K562 (cell line): ENCODE data around the gene KIF9. TPM values are rescaled to one million over a fixed set of nuclear protein-coding genes. Genes with fewer than 3 reads are reported as not detected.

ENCODE experiments used
- BCL6 ChIP-seq: fragments of 250-450 bp; sonication (Bioruptor Pico); IDR thresholded peaks from 2 replicates; pipeline ENCODE4 v1.4.0; 2020
- EGR1 ChIP-seq: fragments of 450-650 bp; conservative IDR thresholded peaks from 2 replicates; pipeline ENCODE4 v1.6.1; 2017; ENCODE audit warnings: mild to moderate bottlenecking
- HINFP ChIP-seq: fragments of 450-650 bp; conservative IDR thresholded peaks from 2 replicates; pipeline ENCODE4 v1.6.1; 2016; ENCODE audit warnings: missing genetic modification characterization, low read depth, mild to moderate bottlenecking, control low read depth, missing compliant biosample characterization
- MCM3 ChIP-seq: fragments of 450-650 bp; IDR thresholded peaks from 2 replicates; pipeline ENCODE4 v1.6.1; 2016
- NFE2L1 ChIP-seq: fragments of 450-650 bp; IDR thresholded peaks from 2 replicates; pipeline ENCODE4 v1.6.1; 2016; ENCODE audit warnings: missing genetic modification characterization, low read depth, mild to moderate bottlenecking, missing compliant biosample characterization, moderate library complexity, borderline replicate concordance
- RBFOX2 ChIP-seq: fragments of 200-400 bp; formaldehyde crosslinking; IDR thresholded peaks from 2 replicates; pipeline ENCODE4 v1.6.1; 2017; ENCODE audit warnings: low read depth, mild to moderate bottlenecking, low read length, moderate library complexity
- SMARCB1 ChIP-seq: IDR thresholded peaks from 2 replicates; pipeline ENCODE4 v1.6.1; 2011; ENCODE audit warnings: improper control_type of control experiment, low read depth; ENCODE audit not compliant: insufficient read length
- USF1 ChIP-seq: sonication (generic); formaldehyde crosslinking; IDR thresholded peaks from 2 replicates; pipeline ENCODE4 v1.9.0; 2022; ENCODE audit warnings: mild to moderate bottlenecking, missing genetic modification reagents
- ZNF224 ChIP-seq: sonication (generic); formaldehyde crosslinking; IDR thresholded peaks from 2 replicates; pipeline ENCODE4 v1.8.0; 2022; ENCODE audit warnings: mild to moderate bottlenecking, missing genetic modification reagents
- ZNF311 ChIP-seq: fragments of 250-450 bp; sonication (Bioruptor Pico); IDR thresholded peaks from 2 replicates; pipeline ENCODE4 v1.4.0; 2020; ENCODE audit warnings: mild to moderate bottlenecking, moderate library complexity
- ZNF586 ChIP-seq: fragments of 450-650 bp; formaldehyde crosslinking; conservative IDR thresholded peaks from 2 replicates; pipeline ENCODE4 v1.4.0; 2020; ENCODE audit warnings: mild to moderate bottlenecking, moderate library complexity
- ZNF592 ChIP-seq: fragments of 450-650 bp; IDR thresholded peaks from 2 replicates; pipeline ENCODE4 v1.6.1; 2017; ENCODE audit warnings: antibody characterized with exemption, mild to moderate bottlenecking
- polyA plus RNA-seq, 8 experiments: library from polyadenylated mRNA; depleted of rRNA in 4 of 8; stranded (reverse) in 5 of 8; unstranded in 3 of 8; fragments of >200 nt; fragmentation: Nextera tagmentation in 2 of 8; fragmentation: Illumina TruSeq in 1 of 8; extraction: Ambion mirVana in 2 of 8; extraction: Trizol in 1 of 8; gene quantifications; 2 replicates each; pipeline versions ENCODE4 v1.2.1 to v1.2.3, GENCODE V29; 2011 to 2014; ENCODE audit warnings: inconsistent platforms in 1 of 8, missing spikeins in 1 of 8
- total RNA-seq, 7 experiments: library from RNA; depleted of rRNA in 6 of 7; stranded (reverse); fragments of >200 nt in 6 of 7; fragmentation: Illumina TruSeq in 2 of 7; extraction: Trizol in 2 of 7; gene quantifications; 2 replicates each; pipeline versions ENCODE4 v1.2.1 to v1.2.3, GENCODE V29; 2011 to 2021; ENCODE audit warnings: low replicate concordance in 1 of 7
- TF ChIP-seq, protein P1 (sequence below): fragments of 250-450 bp; sonication (Bioruptor Pico); IDR thresholded peaks from 2 replicates; pipeline ENCODE4 v1.8.0; 2022; ENCODE audit warnings: inconsistent platforms
- TF ChIP-seq, protein P2 (sequence below): IDR thresholded peaks from 2 replicates; pipeline ENCODE4 v1.6.1; 2014; ENCODE audit warnings: antibody characterized with exemption
- TF ChIP-seq, protein P3 (sequence below): fragments of 450-650 bp; conservative IDR thresholded peaks from 2 replicates; pipeline ENCODE4 v1.6.1; 2016; ENCODE audit warnings: missing genetic modification characterization, low read depth, mild to moderate bottlenecking, missing compliant biosample characterization, moderate library complexity

Gene KIF9
- total and polyA plus RNA-seq, 9 of the 15 experiments (the other 6 are each of a cell fraction or from before 2014, with no cell fraction given), result 16.9 to 56.9 (median 25.0) TPM

GRCh38 chr3:47282424-47283192, at the start of gene KIF9, which contains the start of gene KLHL18 (continued):
- TF ChIP-seq HINFP (tag) (no peak), RBFOX2 (peak; percentile 96), ZNF592 (no peak), BCL6 (CRISPR knock-in tag) (no peak), ZNF311 (CRISPR knock-in tag) (no peak), SMARCB1 (no peak), NFE2L1 (tag) (no peak), EGR1 (peak; percentile 29; the same call in 1 of the 2 replicates), ZNF586 (CRISPR knock-in tag) (no peak), ZNF224 (CRISPR knock-in tag) (no peak), MCM3 (no peak), USF1 (peak; percentile 59)
- TF ChIP-seq, protein P1, sequence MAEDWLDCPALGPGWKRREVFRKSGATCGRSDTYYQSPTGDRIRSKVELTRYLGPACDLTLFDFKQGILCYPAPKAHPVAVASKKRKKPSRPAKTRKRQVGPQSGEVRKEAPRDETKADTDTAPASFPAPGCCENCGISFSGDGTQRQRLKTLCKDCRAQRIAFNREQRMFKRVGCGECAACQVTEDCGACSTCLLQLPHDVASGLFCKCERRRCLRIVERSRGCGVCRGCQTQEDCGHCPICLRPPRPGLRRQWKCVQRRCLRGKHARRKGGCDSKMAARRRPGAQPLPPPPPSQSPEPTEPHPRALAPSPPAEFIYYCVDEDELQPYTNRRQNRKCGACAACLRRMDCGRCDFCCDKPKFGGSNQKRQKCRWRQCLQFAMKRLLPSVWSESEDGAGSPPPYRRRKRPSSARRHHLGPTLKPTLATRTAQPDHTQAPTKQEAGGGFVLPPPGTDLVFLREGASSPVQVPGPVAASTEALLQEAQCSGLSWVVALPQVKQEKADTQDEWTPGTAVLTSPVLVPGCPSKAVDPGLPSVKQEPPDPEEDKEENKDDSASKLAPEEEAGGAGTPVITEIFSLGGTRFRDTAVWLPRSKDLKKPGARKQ, result no peak
- TF ChIP-seq, protein P2, sequence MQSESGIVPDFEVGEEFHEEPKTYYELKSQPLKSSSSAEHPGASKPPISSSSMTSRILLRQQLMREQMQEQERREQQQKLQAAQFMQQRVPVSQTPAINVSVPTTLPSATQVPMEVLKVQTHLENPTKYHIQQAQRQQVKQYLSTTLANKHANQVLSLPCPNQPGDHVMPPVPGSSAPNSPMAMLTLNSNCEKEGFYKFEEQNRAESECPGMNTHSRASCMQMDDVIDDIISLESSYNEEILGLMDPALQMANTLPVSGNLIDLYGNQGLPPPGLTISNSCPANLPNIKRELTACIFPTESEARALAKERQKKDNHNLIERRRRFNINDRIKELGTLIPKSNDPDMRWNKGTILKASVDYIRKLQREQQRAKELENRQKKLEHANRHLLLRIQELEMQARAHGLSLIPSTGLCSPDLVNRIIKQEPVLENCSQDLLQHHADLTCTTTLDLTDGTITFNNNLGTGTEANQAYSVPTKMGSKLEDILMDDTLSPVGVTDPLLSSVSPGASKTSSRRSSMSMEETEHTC, result no peak
- TF ChIP-seq, protein P3, sequence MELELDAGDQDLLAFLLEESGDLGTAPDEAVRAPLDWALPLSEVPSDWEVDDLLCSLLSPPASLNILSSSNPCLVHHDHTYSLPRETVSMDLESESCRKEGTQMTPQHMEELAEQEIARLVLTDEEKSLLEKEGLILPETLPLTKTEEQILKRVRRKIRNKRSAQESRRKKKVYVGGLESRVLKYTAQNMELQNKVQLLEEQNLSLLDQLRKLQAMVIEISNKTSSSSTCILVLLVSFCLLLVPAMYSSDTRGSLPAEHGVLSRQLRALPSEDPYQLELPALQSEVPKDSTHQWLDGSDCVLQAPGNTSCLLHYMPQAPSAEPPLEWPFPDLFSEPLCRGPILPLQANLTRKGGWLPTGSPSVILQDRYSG (tag), result no peak
